Mammary microvascular endothelial cell (primary cell): Measurements from ENCODE around the gene DCAF16. TPM values are rescaled to one million over a fixed set of nuclear protein-coding genes. Genes with fewer than 3 reads are reported as not detected.

Source experiments
- total RNA-seq: library from RNA; depleted of rRNA; stranded (reverse); fragments of >200 nt; gene quantifications from 2 replicates; pipeline ENCODE4 v1.2.3, GENCODE V29; 2015

DCAF16 gene
- total RNA-seq, result 15.4 and 16.3 TPM in 2 replicates

GRCh38 chr4:17810260-17811077, at the start of gene DCAF16, which contains the start of gene NCAPG:
Gene DCAF16, minus strand, starts transcription at chr4:17810757. Its CDS starts 6,616 bp downstream, at chr4:17804141.
Gene NCAPG, plus strand, starts transcription at chr4:17810979. Its CDS starts 99 bp downstream, at chr4:17811078.

DNA sequence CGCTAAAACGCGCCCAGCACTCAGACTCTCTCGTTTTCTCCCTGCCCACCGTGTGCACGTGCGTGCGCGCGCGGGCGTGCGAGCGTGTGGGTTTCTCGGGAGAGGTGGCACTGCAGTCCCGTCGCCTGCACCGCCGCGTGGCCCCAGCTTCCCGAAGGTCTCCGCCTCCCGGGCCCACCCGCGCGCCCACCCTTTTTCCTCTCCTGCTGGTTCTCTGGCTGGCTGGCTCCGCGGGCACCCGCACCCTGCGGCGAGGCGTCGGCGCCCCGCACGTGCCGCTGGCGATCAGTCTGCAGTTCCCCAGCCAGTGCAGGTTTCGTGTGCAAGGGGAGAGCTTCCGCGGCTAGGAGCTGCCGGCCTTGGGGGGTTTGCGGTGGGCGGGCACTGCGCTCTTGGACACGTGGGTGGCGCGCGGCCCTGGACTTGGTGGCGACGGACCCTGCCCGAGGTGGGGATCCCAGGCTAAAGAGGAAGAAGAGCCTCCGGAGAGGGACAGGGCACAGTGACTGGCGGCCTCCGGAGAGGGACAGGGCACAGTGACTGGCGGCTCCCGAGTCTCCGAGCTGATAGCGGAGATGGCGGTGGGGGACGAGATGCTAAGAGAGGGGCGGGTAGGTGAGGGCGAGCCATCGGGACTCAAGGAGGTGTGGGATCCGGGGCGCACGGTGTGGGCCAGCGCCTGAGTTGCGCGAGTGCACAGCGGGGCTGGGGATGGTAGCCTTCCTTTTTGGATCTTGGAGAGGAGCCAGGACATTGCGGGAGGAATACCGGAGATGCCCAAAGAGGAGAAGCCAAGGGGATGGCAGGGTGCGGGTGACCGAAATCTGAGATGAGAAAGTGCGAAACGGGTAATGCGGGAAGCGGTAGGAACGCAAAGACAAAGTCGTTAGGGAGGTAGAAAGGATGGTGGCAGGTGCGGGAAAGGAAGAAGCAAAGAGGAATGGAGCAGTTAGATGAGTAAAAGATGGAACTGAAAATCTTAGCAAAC, 29.0 kb downstream of the DCAF16 start, which contains the start of gene FAM184B:
Gene FAM184B, minus strand, starts transcription at position 322 of the 988 bp plus-strand sequence. CDS start 322 bp downstream, outside the sequence.

Other genes starting within 250 kb of the DCAF16 start
- 175 and 194 TPM in 2 replicates for gene LAP3, start 233.6 kb downstream of the DCAF16 start, total RNA-seq
- 9.0 and 13.0 TPM in 2 replicates for gene MED28, start 196.1 kb downstream of the DCAF16 start, total RNA-seq
- not detected in 2 replicates for gene FAM184B, start 29.1 kb downstream of the DCAF16 start, total RNA-seq
- 45.1 and 47.1 TPM in 2 replicates for gene NCAPG, start 222 bp upstream of the DCAF16 start, total RNA-seq
- 6.0 and 25.8 TPM in 2 replicates for gene LCORL, start 211.0 kb upstream of the DCAF16 start, total RNA-seq